ENCODE data around the gene TEX264.
"Not testable (repeated sequence)": the region's sequence is repeated elsewhere in the genome, so short reads cannot be mapped to it uniquely, and the experiment has no call there.

The TEX264 gene

GRCh38 chr3:51642462-51642861 is 28.6 kb upstream of the TEX264 start:
- TF ChIP-seq ZFX (IDR thresholded peaks at IDR 0.05), result no peak
- TF ChIP-seq, protein P1, sequence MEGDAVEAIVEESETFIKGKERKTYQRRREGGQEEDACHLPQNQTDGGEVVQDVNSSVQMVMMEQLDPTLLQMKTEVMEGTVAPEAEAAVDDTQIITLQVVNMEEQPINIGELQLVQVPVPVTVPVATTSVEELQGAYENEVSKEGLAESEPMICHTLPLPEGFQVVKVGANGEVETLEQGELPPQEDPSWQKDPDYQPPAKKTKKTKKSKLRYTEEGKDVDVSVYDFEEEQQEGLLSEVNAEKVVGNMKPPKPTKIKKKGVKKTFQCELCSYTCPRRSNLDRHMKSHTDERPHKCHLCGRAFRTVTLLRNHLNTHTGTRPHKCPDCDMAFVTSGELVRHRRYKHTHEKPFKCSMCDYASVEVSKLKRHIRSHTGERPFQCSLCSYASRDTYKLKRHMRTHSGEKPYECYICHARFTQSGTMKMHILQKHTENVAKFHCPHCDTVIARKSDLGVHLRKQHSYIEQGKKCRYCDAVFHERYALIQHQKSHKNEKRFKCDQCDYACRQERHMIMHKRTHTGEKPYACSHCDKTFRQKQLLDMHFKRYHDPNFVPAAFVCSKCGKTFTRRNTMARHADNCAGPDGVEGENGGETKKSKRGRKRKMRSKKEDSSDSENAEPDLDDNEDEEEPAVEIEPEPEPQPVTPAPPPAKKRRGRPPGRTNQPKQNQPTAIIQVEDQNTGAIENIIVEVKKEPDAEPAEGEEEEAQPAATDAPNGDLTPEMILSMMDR (conservative IDR thresholded peaks at IDR 0.05), result peak; percentile 47
- H3K27ac ChIP-seq, result no peak overlapping the region

GRCh38 chr3:51646091-51646490 is 25.0 kb upstream of the TEX264 start:
- no peak for TF ChIP-seq ZFX (IDR thresholded peaks at IDR 0.05)
- TF ChIP-seq, protein P1 (conservative IDR thresholded peaks at IDR 0.05), result no peak
- no peak overlapping the region for H3K27ac ChIP-seq

DNA sequence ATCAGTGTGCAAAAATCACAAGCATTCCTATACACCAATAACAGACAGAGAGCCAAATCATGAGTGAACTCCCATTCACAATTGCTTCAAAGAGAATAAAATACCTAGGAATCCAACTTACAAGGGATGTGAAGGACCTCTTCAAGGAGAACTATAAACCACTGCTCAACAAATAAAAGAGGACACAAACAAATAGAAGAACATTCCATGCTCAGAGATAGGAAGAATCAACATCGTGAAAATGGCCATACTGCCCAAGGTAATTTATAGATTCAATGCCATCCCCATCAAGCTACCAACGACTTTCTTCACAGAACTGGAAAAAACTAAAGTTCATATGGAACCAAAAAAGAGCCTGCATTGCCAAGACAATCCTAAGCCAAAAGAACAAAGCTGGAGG is 18.9 kb upstream of the TEX264 start:
- not testable (repeated sequence) for H3K27ac ChIP-seq

DNA sequence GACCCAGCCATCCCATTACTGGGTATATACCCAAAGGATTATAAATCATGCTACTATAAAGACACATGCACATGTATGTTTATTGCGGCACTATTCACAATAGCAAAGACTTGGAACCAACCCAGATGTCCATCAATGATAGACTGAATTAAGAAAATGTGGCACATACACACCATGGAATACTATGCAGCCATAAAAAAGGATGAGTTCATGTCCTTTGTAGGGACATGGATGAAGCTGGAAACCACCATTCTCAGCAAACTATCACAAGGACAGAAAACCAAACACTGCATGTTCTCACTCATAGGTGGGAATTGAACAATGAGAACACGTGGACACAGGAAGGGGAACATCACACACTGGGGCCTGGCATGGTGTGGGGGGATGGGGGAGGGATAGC is 17.6 kb upstream of the TEX264 start:
- H3K27ac ChIP-seq, result not testable (repeated sequence)

DNA sequence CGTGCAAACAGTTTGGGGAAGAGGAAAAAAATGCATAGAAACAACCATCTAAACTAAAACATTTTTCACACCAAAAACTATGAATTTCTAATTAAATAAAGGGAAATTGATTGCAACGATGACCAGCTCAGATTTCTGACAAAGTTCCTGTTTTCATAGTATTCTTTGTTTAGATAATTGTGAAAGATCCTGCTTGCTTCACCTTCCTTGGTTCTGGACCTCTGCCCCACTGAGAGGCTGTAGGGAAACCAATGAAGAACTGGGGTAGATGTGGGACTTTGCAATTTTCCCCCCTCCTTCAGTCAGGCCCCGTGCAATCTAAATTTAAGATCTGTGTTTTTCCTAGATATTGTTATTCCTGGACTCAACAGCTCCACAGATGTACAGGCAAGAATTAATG is 13.8 kb upstream of the TEX264 start:
- no peak overlapping the region for H3K27ac ChIP-seq
- TF ChIP-seq, protein P1 (conservative IDR thresholded peaks at IDR 0.05), result no peak
- TF ChIP-seq ZFX (IDR thresholded peaks at IDR 0.05), result no peak

DNA sequence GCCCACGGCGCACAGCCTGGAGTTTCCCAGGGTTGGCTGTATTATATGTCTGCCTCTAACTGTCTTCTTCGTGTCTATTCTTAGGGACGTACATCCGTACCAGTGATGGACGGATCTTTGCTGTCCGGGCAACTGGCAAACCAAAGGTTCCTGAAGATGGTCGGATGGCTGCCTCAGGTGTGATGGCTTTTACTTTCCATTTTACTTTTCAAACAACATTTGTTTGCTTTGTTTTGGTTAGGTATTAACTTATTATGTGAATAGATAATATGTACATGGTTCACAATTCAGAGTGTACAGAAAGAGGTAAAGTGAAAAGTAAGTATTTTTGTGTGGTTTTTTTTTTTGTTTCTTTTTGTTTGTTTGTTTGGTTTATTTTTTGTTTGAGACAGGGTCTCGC is 11.1 kb upstream of the TEX264 start:
- no peak overlapping the region for H3K27ac ChIP-seq
- TF ChIP-seq, protein P1 (conservative IDR thresholded peaks at IDR 0.05), result no peak
- TF ChIP-seq ZFX (IDR thresholded peaks at IDR 0.05), result no peak

DNA sequence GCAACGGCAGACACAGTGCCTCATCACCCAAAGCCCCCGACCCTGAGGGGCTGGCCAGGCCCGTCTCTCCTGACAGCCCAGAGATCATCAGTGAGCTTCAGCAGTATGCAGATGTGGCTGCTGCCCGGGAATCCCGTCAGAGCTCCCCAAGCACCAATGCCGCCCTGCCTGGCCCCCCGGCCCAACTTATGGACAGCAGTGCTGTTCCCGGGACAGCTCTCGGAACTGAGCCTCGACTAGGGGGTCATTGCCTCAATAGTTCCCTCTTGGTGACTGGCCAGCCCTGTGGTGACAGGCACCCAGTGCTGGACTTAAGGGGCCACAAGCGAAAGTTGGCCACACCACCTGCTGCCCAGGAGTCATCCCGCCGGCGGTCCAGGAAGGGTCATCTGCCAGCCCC is 8.6 kb upstream of the TEX264 start:
- H3K27ac ChIP-seq, result no peak overlapping the region
- TF ChIP-seq, protein P1 (conservative IDR thresholded peaks at IDR 0.05), result no peak
- no peak for TF ChIP-seq ZFX (IDR thresholded peaks at IDR 0.05)

DNA sequence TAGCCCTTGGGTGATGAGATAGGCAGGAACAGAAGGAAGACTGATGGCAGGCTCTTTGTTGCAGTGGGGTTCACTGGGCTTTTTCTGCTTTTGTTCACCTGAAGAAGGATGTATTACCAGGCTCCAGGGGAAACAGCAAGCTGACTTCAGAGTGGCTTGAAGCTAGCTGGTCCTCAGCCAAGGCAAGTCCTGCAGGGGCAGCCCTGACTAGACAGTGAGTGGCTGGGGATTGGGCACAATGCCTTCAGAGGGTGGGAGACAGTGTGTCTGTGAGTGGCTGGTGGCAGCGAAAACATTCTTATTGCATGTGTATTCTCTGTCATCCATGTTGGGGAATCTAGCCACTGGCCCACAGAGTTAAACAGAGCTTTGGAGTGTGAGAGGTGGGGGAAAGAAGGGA is 2.3 kb upstream of the TEX264 start:
- TF ChIP-seq, protein P1 (conservative IDR thresholded peaks at IDR 0.05), result no peak
- TF ChIP-seq ZFX (IDR thresholded peaks at IDR 0.05), result no peak
- peak overlapping the region; percentile 96 for H3K27ac ChIP-seq

Data from C4-2B (cell line).